Measurements from ENCODE around the gene ADPRM. TPM values are rescaled to one million over a fixed set of nuclear protein-coding genes. Genes with fewer than 3 reads are reported as not detected.

Gene ADPRM
- total and polyA plus RNA-seq, 2 donors (not counting 1 experiment from before 2014, with no cell fraction given): 11.3 to 17.0 TPM

DNA sequence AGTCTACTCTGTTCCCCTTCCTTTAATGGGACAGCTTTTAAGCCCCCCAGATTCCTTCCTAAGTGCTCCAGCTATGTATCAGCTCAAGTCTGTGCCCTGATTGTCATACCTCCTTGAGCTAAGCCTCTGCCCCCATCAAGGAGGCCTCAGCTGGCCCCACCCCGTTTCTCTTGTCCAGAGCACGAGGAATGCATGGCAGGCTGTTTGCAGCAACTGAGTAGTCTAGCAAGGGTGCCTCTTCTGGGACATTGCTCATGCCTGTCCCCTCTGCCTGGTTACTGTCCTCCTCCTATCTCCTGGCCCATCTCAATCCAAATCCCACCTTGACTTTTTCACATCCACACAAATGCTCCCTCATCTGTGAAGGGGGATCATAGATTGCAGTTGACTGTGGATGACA is 60.3 kb downstream of the ADPRM start:
- no peaks in the 10 kb centered on the region for H3K27me3 ChIP-seq (ENCODE audit: control insufficient read depth, insufficient read depth, low read length)
- H3K9ac ChIP-seq (ENCODE audit: insufficient read depth, low read length): no peak overlapping the region
- H3K4me2 ChIP-seq (ENCODE audit: extremely low read depth, insufficient read depth, low read length): no peak overlapping the region
- no peaks in the 10 kb centered on the region for H3K36me3 ChIP-seq (ENCODE audit: control insufficient read depth, insufficient read depth, low read length)
- H3K4me1 ChIP-seq (ENCODE audit: control insufficient read depth, extremely low read depth, insufficient read depth, low read length): no peaks in the 10 kb centered on the region
- no peak for TF ChIP-seq EZH2 (IDR thresholded peaks at IDR 0.05; ENCODE audit: low read length, missing control alignments)
- TF ChIP-seq, protein P1, sequence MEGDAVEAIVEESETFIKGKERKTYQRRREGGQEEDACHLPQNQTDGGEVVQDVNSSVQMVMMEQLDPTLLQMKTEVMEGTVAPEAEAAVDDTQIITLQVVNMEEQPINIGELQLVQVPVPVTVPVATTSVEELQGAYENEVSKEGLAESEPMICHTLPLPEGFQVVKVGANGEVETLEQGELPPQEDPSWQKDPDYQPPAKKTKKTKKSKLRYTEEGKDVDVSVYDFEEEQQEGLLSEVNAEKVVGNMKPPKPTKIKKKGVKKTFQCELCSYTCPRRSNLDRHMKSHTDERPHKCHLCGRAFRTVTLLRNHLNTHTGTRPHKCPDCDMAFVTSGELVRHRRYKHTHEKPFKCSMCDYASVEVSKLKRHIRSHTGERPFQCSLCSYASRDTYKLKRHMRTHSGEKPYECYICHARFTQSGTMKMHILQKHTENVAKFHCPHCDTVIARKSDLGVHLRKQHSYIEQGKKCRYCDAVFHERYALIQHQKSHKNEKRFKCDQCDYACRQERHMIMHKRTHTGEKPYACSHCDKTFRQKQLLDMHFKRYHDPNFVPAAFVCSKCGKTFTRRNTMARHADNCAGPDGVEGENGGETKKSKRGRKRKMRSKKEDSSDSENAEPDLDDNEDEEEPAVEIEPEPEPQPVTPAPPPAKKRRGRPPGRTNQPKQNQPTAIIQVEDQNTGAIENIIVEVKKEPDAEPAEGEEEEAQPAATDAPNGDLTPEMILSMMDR (conservative IDR thresholded peaks at IDR 0.05 in 1 of 2, IDR thresholded peaks at IDR 0.05 in 1 of 2; ENCODE audit: low read depth in 1 of 2, low read length in 2 of 2): no peak
- H3K4me3 ChIP-seq (replicated peaks in 1 of 4; ENCODE audit: control extremely low read depth in 1 of 4, insufficient read depth in 1 of 4, low read depth in 3 of 4, low read length in 4 of 4): no peak overlapping the region
- H3K9me3 ChIP-seq (ENCODE audit: control insufficient read depth, insufficient read depth, low read depth, low read length): no peaks in the 10 kb centered on the region
- no peaks in the 10 kb centered on the region for H4K20me1 ChIP-seq (ENCODE audit: control insufficient read depth, extremely low read depth, insufficient read depth, low read length)
- H3K79me2 ChIP-seq (ENCODE audit: control insufficient read depth, insufficient read depth, low read length): no peaks in the 10 kb centered on the region
- DNase-seq (ENCODE audit: low read depth in 2 of 2): no peak
- no peak overlapping the region for H3K27ac ChIP-seq (ENCODE audit: insufficient read depth, low read length)
- H2AFZ ChIP-seq (ENCODE audit: low read length): no peak overlapping the region

DNA sequence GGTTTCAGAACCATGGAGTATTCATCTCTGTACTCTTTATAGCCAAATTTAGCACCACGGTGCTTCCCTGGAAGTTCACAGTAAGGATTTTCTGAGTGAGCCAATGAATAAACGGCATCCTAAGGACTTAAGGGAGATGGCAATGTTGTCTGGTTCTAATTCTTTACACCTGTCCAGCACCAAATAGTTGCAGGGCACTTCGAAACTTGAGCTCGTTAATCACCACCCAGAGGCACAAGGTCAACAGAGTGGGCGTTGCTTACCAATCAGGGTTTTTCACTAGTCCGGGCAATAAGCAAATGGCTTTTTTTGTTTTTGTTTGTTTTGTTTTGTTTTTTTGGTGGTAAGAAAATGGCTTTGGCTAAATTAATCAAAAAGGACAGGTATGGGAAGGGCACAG is 60.7 kb downstream of the ADPRM start:
- no peak for TF ChIP-seq EZH2 (IDR thresholded peaks at IDR 0.05; ENCODE audit: low read length, missing control alignments)
- TF ChIP-seq, protein P1 (conservative IDR thresholded peaks at IDR 0.05 in 1 of 2, IDR thresholded peaks at IDR 0.05 in 1 of 2; ENCODE audit: low read depth in 1 of 2, low read length in 2 of 2): no peak
- DNase-seq (ENCODE audit: low read depth in 2 of 2): no peak
- no peak overlapping the region for H3K4me2 ChIP-seq (ENCODE audit: extremely low read depth, insufficient read depth, low read length)
- H2AFZ ChIP-seq (ENCODE audit: low read length): no peak overlapping the region
- no peaks in the 10 kb centered on the region for H4K20me1 ChIP-seq (ENCODE audit: control insufficient read depth, extremely low read depth, insufficient read depth, low read length)
- H3K9me3 ChIP-seq (ENCODE audit: control insufficient read depth, insufficient read depth, low read depth, low read length): no peaks in the 10 kb centered on the region
- no peaks in the 10 kb centered on the region for H3K79me2 ChIP-seq (ENCODE audit: control insufficient read depth, insufficient read depth, low read length)
- H3K4me1 ChIP-seq (ENCODE audit: control insufficient read depth, extremely low read depth, insufficient read depth, low read length): no peaks in the 10 kb centered on the region
- no peak overlapping the region for H3K27ac ChIP-seq (ENCODE audit: insufficient read depth, low read length)
- H3K9ac ChIP-seq (ENCODE audit: insufficient read depth, low read length): no peak overlapping the region
- no peaks in the 10 kb centered on the region for H3K27me3 ChIP-seq (ENCODE audit: control insufficient read depth, insufficient read depth, low read length)
- H3K36me3 ChIP-seq (ENCODE audit: control insufficient read depth, insufficient read depth, low read length): no peaks in the 10 kb centered on the region
- H3K4me3 ChIP-seq (replicated peaks in 1 of 4; ENCODE audit: control extremely low read depth in 1 of 4, insufficient read depth in 1 of 4, low read depth in 3 of 4, low read length in 4 of 4): no peak overlapping the region

Other genes with a start within 250 kb of the ADPRM start
- gene MYH4, start 228.0 kb upstream of the ADPRM start, total RNA-seq: not detected in 2 replicates
- gene MYH4, start 228.0 kb upstream of the ADPRM start, polyA plus RNA-seq: not detected in 2 replicates
- gene MYH1, start 179.1 kb upstream of the ADPRM start, total RNA-seq: not detected in 2 replicates
- not detected in 2 replicates for gene MYH1, start 179.1 kb upstream of the ADPRM start, polyA plus RNA-seq
- not detected in 2 replicates for gene MYH2, start 147.9 kb upstream of the ADPRM start, total RNA-seq
- not detected in 2 replicates for gene MYH2, start 147.9 kb upstream of the ADPRM start, polyA plus RNA-seq
- 0.50 and 0.51 TPM in 2 replicates for gene MYH3, start 40.3 kb upstream of the ADPRM start, total RNA-seq
- gene MYH3, start 40.3 kb upstream of the ADPRM start, polyA plus RNA-seq: 0.25 and 1.0 TPM in 2 replicates
- 31.8 and 56.6 TPM in 2 replicates for gene SCO1, start 61 bp upstream of the ADPRM start, total RNA-seq
- 16.7 and 20.0 TPM in 2 replicates for gene SCO1, start 61 bp upstream of the ADPRM start, polyA plus RNA-seq
- 3.1 and 4.3 TPM in 2 replicates for gene TMEM220, start 32.4 kb downstream of the ADPRM start, total RNA-seq
- gene TMEM220, start 32.4 kb downstream of the ADPRM start, polyA plus RNA-seq: 2.8 and 4.1 TPM in 2 replicates
- not detected in 2 replicates for gene TMEM238L, start 106.5 kb downstream of the ADPRM start, total RNA-seq
- not detected in 2 replicates for gene TMEM238L, start 106.5 kb downstream of the ADPRM start, polyA plus RNA-seq
- not detected in 2 replicates for gene PIRT, start 140.5 kb downstream of the ADPRM start, total RNA-seq
- gene PIRT, start 140.5 kb downstream of the ADPRM start, polyA plus RNA-seq: not detected in 2 replicates